Thyroid gland (tissue), 4 donors: ENCODE data around the gene OR10A4. TPM values are rescaled to one million over a fixed set of nuclear protein-coding genes. Genes with fewer than 3 reads are reported as not detected.
"Not testable (repeated sequence)": the region's sequence is repeated elsewhere in the genome, so short reads cannot be mapped to it uniquely, and the experiment has no call there.

Source experiments
- DNase-seq, 2 donors: peaks; one replicate each; pipeline ENCODE4 v3.0.0-alpha.2; 2019
- H3K27ac ChIP-seq, 3 donors: fragments of 200-600 bp; sonication (generic); 1 replicate in 2 of 3; 2 replicates in 1 of 3; pipeline ENCODE4 v1.5.1; 2016 to 2019; ENCODE audit warnings: mild to moderate bottlenecking in 1 of 3, moderate library complexity in 1 of 3
- H3K27me3 ChIP-seq: fragments of 200-600 bp; sonication (generic); one replicate; pipeline ENCODE4 v1.5.1; 2019
- H3K36me3 ChIP-seq, 2 donors: fragments of 200-600 bp; sonication (generic); one replicate each; pipeline ENCODE4 v1.5.1; 2016 to 2019
- H3K4me1 ChIP-seq, 2 donors: fragments of 200-600 bp; sonication (generic); one replicate each; pipeline ENCODE4 v1.5.1; 2017 to 2019
- H3K4me3 ChIP-seq, 3 donors: fragments of 200-600 bp; sonication (generic); replicated peaks in 1 of 3; 1 replicate in 2 of 3; 2 replicates in 1 of 3; pipeline ENCODE4 v1.5.1; 2016; ENCODE audit warnings: mild to moderate bottlenecking in 1 of 3
- H3K9me3 ChIP-seq: fragments of 200-600 bp; sonication (generic); one replicate; pipeline ENCODE4 v1.5.1; 2017
- CTCF ChIP-seq, 6 experiments: fragments of 200-600 bp in 3 of 6; fragments of 450-650 bp in 3 of 6; sonication (generic) in 3 of 6; IDR thresholded peaks; one replicate each; pipeline ENCODE4 v1.5.1; 2016 to 2019; ENCODE audit warnings: antibody characterized with exemption in 6 of 6, mild to moderate bottlenecking in 2 of 6, inconsistent platforms in 1 of 6, moderate library complexity in 1 of 6
- POLR2A ChIP-seq, 2 donors: fragments of 450-650 bp; IDR thresholded peaks; one replicate each; pipeline ENCODE4 v1.6.1; 2017; ENCODE audit warnings: antibody characterized with exemption in 2 of 2, mild to moderate bottlenecking in 2 of 2, moderate library complexity in 1 of 2
- WGBS, 2 donors: methylation state at CpG; one replicate each; pipeline ENCODE4 v1.1.5; 2017; 5-methylcytosine and 5-hydroxymethylcytosine counted together
- intact Hi-C: fragments of 100-400 bp; cut with DNase I; formaldehyde crosslinking; loops from one replicate; pipeline ENCODE4 v1.15.1; 2023
- total RNA-seq, 4 donors: library from RNA; depleted of rRNA; stranded (reverse); fragments of >200 nt; gene quantifications; one replicate each; pipeline ENCODE4 v1.2.3, GENCODE V29; 2016

Gene OR10A4
- total RNA-seq, 4 donors from 2014 or later = not detected

- H3K27me3 ChIP-seq = no peaks in the 10 kb centered on the region
- H3K9me3 ChIP-seq = no peaks in the 10 kb centered on the region
- no peak for TF ChIP-seq CTCF (IDR thresholded peaks at IDR 0.05)
- no peak for TF ChIP-seq POLR2A (IDR thresholded peaks at IDR 0.05)
- H3K4me3 ChIP-seq = no peak overlapping the region
- no peaks in the 10 kb centered on the region for H3K36me3 ChIP-seq
- intact Hi-C loops = no loop called here
- whole genome bisulfite sequencing, 2 donors = 88 to 97% methylated on average over 3 of the region's 3 CpGs
- H3K4me1 ChIP-seq = no peaks in the 10 kb centered on the region
- no peak overlapping the region for H3K27ac ChIP-seq
- DNase-seq = no peak
These were observed 489 bp downstream of the OR10A4 start for GRCh38 chr11:6876914-6877313.

GRCh38 chr11:6882751-6883150 is 6.3 kb downstream of the OR10A4 start:
- TF ChIP-seq CTCF (IDR thresholded peaks at IDR 0.05) (no peak), POLR2A (IDR thresholded peaks at IDR 0.05) (no peak)
- H3K36me3 ChIP-seq = no peaks in the 10 kb centered on the region
- H3K27ac ChIP-seq = no peak overlapping the region
- H3K9me3 ChIP-seq = no peaks in the 10 kb centered on the region
- no peaks in the 10 kb centered on the region for H3K4me1 ChIP-seq
- no peak overlapping the region for H3K4me3 ChIP-seq
- no peaks in the 10 kb centered on the region for H3K27me3 ChIP-seq
- intact Hi-C loops = no loop called here
- DNase-seq = no peak

- H3K4me1 ChIP-seq, H3K9me3 ChIP-seq, DNase-seq, intact Hi-C loops, H3K27ac ChIP-seq, H3K36me3 ChIP-seq, H3K27me3 ChIP-seq, H3K4me3 ChIP-seq: not testable (repeated sequence)
- WGBS, 2 donors = 98% methylated on average over 5 of the region's 5 CpGs
These were observed 11.3 kb downstream of the OR10A4 start for GRCh38 chr11:6887711-6888110.

- no peak for DNase-seq
- Histone ChIP-seq H3K9me3 (no peaks in the 10 kb centered on the region), H3K4me3 (no peak overlapping the region), H3K27me3 (no peaks in the 10 kb centered on the region), H3K4me1 (no peaks in the 10 kb centered on the region), H3K27ac (no peak overlapping the region), H3K36me3 (no peaks in the 10 kb centered on the region)
- 92 to 96% methylated on average over 4 of the region's 4 CpGs for WGBS, 2 donors
- TF ChIP-seq CTCF (IDR thresholded peaks at IDR 0.05) = no peak
- no peak for TF ChIP-seq POLR2A (IDR thresholded peaks at IDR 0.05)
- intact Hi-C loops = no loop called here
These were observed 12.4 kb downstream of the OR10A4 start for GRCh38 chr11:6888830-6889229.

- Histone ChIP-seq H3K4me3 (no peak overlapping the region), H3K9me3 (no peaks in the 10 kb centered on the region), H3K4me1 (no peaks in the 10 kb centered on the region), H3K36me3 (no peaks in the 10 kb centered on the region), H3K27ac (no peak overlapping the region), H3K27me3 (no peaks in the 10 kb centered on the region)
- no peak for TF ChIP-seq CTCF (IDR thresholded peaks at IDR 0.05)
- TF ChIP-seq POLR2A (IDR thresholded peaks at IDR 0.05) = no peak
- 43 to 52% methylated on average over 1 of the region's 1 CpG for WGBS, 2 donors
- DNase-seq = no peak
- intact Hi-C loops = no loop called here
These were observed 13.4 kb downstream of the OR10A4 start for GRCh38 chr11:6889835-6890234.

- no peak within 1 kb of the TSS for H3K27ac ChIP-seq
- no peaks in the 10 kb centered on the region for H3K27me3 ChIP-seq
- DNase-seq = no peak
- H3K4me3 ChIP-seq = no peak within 1 kb of the TSS
- TF ChIP-seq CTCF (IDR thresholded peaks at IDR 0.05) (no peak), POLR2A (IDR thresholded peaks at IDR 0.05) (no peak)
- H3K36me3 ChIP-seq = no peaks in the 10 kb centered on the region
- intact Hi-C loops = no loop called here
- no peaks in the 10 kb centered on the region for H3K4me1 ChIP-seq
- 90 to 93% methylated on average over 2 of the region's 2 CpGs for WGBS, 2 donors
- no peaks in the 10 kb centered on the region for H3K9me3 ChIP-seq
These were observed 16.0 kb downstream of the OR10A4 start, which contains the start of gene OR2D2 for GRCh38 chr11:6892400-6892799. Gene OR2D2 (minus strand): TSS chr11:6892500. CDS start chr11:6892500, 0 bp downstream.
